CD8-positive, alpha-beta memory T cell (primary cell): ENCODE data around the gene CD4. TPM values are rescaled to one million over a fixed set of nuclear protein-coding genes. Genes with fewer than 3 reads are reported as not detected.
A peak's percentile ranks its signal among the peaks of the same experiment; 100 is the strongest.

Experiments
- CTCF ChIA-PET: fragments of 350-600 bp; sonication (Branson Sonifier 250); formaldehyde crosslinking; loops from one replicate; lab custom pipeline; 2021; ENCODE audit warnings: antibody characterized with exemption; lab: Charles Lee
- POLR2A ChIA-PET: fragments of 350-600 bp; sonication (Branson Sonifier 250); formaldehyde crosslinking; loops from one replicate; lab custom pipeline; 2021; ENCODE audit warnings: antibody characterized with exemption; lab: Charles Lee
- DNase-seq, 5 donors: peaks; one replicate each; pipeline versions ENCODE4 v3.0.0 to v3.0.0-alpha.2; 2020 to 2022; ENCODE audit warnings: mixed read lengths in 1 of 5
- H3K27ac ChIP-seq: one replicate; pipeline ENCODE4 v1.7.0; 2013; ENCODE audit warnings: low read depth, mild to moderate bottlenecking, low read length, moderate library complexity
- H3K27me3 ChIP-seq: 2 replicates; pipeline ENCODE4 v1.7.0; 2013; ENCODE audit warnings: low read length, mild to moderate bottlenecking; ENCODE audit not compliant: insufficient read depth, poor library complexity, severe bottlenecking
- H3K36me3 ChIP-seq: 2 replicates; pipeline ENCODE4 v1.7.0; 2013; ENCODE audit warnings: mild to moderate bottlenecking, low read length, moderate library complexity; ENCODE audit not compliant: insufficient read depth
- H3K4me1 ChIP-seq: 2 replicates; pipeline ENCODE4 v1.7.0; 2013; ENCODE audit warnings: mild to moderate bottlenecking, low read length, moderate library complexity; ENCODE audit not compliant: insufficient read depth
- H3K4me3 ChIP-seq: 2 replicates; pipeline ENCODE4 v1.7.0; 2013; ENCODE audit warnings: mild to moderate bottlenecking, low read length
- H3K9me3 ChIP-seq: 2 replicates; pipeline ENCODE4 v1.7.0; 2013; ENCODE audit warnings: mild to moderate bottlenecking, low read length
- H3K27ac Mint-ChIP-seq, 8 donors: one replicate each; pipeline ENCODE4 v1.8.0; 2020 to 2021; ENCODE audit warnings: mixed read lengths in 8 of 8, mild to moderate bottlenecking in 6 of 8, inconsistent platforms in 3 of 8, moderate library complexity in 3 of 8
- H3K27me3 Mint-ChIP-seq, 2 donors: one replicate each; pipeline ENCODE4 v1.8.0; 2020 to 2021; ENCODE audit warnings: mixed read lengths in 2 of 2, mild to moderate bottlenecking in 1 of 2, moderate library complexity in 1 of 2
- H3K36me3 Mint-ChIP-seq, 3 donors: one replicate each; pipeline ENCODE4 v1.8.0; 2020 to 2021; ENCODE audit warnings: mixed read lengths in 3 of 3, inconsistent platforms in 1 of 3, mild to moderate bottlenecking in 1 of 3
- H3K4me1 Mint-ChIP-seq, 3 donors: one replicate each; pipeline ENCODE4 v1.8.0; 2020 to 2021; ENCODE audit warnings: mixed read lengths in 3 of 3, inconsistent platforms in 1 of 3, mild to moderate bottlenecking in 1 of 3
- H3K4me3 Mint-ChIP-seq, 7 donors: one replicate each; pipeline ENCODE4 v1.8.0; 2020 to 2021; ENCODE audit warnings: mixed read lengths in 7 of 7, mild to moderate bottlenecking in 6 of 7, moderate library complexity in 4 of 7, inconsistent platforms in 2 of 7
- H3K9me3 Mint-ChIP-seq, 5 donors: one replicate each; pipeline ENCODE4 v1.8.0; 2020 to 2022; ENCODE audit warnings: mixed read lengths in 5 of 5, mild to moderate bottlenecking in 3 of 5, moderate library complexity in 2 of 5, inconsistent platforms in 1 of 5
- polyA plus RNA-seq: library from polyadenylated mRNA; unstranded; fragments of 300-500 nt; fragmentation: Illumina TruSeq; gene quantifications from one replicate; pipeline ENCODE4 v1.2.3, GENCODE V29; 2021
- total RNA-seq, 2 experiments: library from RNA; stranded (reverse); gene quantifications; one replicate each; pipeline ENCODE4 v1.2.3, GENCODE V29; 2021

The CD4 gene
- total and polyA plus RNA-seq, 3 experiments from 2014 or later = 0.30 to 1.8 (median 1.2) TPM

DNA sequence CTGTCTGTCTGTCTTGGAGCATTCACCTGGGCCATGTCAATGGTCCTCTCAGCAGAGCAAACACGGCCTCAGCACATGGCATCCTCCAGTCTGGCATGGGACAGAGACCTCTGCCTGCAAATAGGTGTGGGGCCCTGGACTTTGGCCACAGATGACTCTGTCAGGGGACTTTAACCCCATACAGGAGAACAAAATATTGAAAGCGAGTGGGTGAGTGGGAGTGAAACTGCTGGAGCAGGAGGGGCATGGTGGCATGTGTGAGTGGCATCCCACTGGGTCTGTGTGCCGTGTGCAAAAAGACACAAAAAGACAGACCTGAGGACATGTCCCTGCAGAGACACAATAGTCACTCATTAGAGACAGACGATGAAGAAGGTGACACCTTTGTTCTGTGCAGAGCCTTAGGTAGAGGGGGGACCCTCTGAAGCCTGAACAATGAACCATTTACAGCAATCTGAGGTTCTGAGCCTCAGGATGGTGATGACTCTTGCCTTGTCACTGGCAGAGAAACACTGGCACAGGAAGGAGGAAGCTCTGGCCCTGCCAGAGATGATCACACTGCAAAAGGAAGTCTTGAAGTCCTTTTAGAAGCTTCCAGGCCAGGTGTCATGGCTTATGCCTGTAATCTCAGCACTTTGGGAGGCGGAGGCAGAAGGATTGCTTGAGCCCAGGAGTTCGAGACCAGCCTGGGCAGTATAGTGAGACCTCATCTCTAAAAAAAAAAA, 9.5 kb upstream of the CD4 start:
- H3K27me3 Mint-ChIP-seq = peaks cover 0 to 3% of the 10 kb centered on the region in 2 donors
- Histone ChIP-seq H3K9me3 (no peaks in the 10 kb centered on the region), H3K4me1 (peaks cover 60% of the 10 kb centered on the region), H3K4me3 (no peak overlapping the region), H3K36me3 (no peaks in the 10 kb centered on the region), H3K27ac (no peak overlapping the region), H3K27me3 (no peaks in the 10 kb centered on the region)
- H3K9me3 Mint-ChIP-seq = no peaks in the 10 kb centered on the region
- no peak for DNase-seq
- H3K36me3 Mint-ChIP-seq = peaks cover 0 to 19% (median 1%) of the 10 kb centered on the region in 3 donors
- ChIA-PET POLR2A (interaction anchor here (1.6 kb wide), 1 partner anchor 26 kb away, joined by 6 read pairs; the partner anchor contains the start of gene MLF2), CTCF (interaction anchor here (1.2 to 11.0 kb wide), 6 partner anchors 12 to 45 kb away, joined by 4 to 162 read pairs (median 8); partner anchors contain the start of genes MLF2 and PTMS)
- peaks cover 28 to 34% (median 33%) of the 10 kb centered on the region in 3 donors for H3K4me1 Mint-ChIP-seq
- H3K27ac Mint-ChIP-seq = peak overlapping the region in 3 of 8 donors; percentile 28 to 47 (median 29)
- H3K4me3 Mint-ChIP-seq = peak overlapping the region in 1 of 7 donors; percentile 49

DNA sequence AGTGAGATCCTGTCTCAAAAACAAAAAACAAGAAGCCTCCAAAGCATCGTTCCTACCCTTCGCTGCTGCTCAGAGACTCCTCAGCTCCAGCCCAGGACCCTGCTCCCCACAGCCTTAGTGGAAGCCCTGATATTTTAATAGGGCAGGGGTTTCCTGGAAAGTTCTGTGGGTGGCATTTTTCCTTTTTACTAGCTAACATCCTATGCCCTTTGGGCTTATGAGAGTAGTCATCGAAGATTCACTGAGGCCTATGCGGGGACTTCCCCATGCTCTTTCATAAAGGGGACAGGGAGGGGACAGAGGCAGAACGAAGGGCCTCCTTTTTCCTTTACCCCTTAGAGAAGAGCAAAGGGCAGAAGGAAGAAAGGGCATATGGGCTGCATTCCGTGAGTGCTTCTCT, 8.8 kb upstream of the CD4 start:
- no peaks in the 10 kb centered on the region for H3K27me3 ChIP-seq
- no peaks in the 10 kb centered on the region for H3K9me3 ChIP-seq
- H3K4me3 ChIP-seq = no peak overlapping the region
- H3K27ac Mint-ChIP-seq = no peak overlapping the region
- ChIA-PET POLR2A (no interaction called here), CTCF (interaction anchor here (0.8 to 6.3 kb wide), 5 partner anchors 14 to 178 kb away, joined by 3 to 47 read pairs (median 4); partner anchors contain the start of genes MLF2 and PTMS)
- H3K4me3 Mint-ChIP-seq = peak overlapping the region in 1 of 7 donors; percentile 13
- peaks cover 21 to 27% (median 26%) of the 10 kb centered on the region in 3 donors for H3K4me1 Mint-ChIP-seq
- peaks cover 0 to 15% (median 0%) of the 10 kb centered on the region in 3 donors for H3K36me3 Mint-ChIP-seq
- H3K4me1 ChIP-seq = peaks cover 60% of the 10 kb centered on the region
- no peak for DNase-seq
- no peaks in the 10 kb centered on the region for H3K9me3 Mint-ChIP-seq
- no peaks in the 10 kb centered on the region for H3K36me3 ChIP-seq
- no peak overlapping the region for H3K27ac ChIP-seq
- peaks cover 0 to 3% of the 10 kb centered on the region in 2 donors for H3K27me3 Mint-ChIP-seq

DNA sequence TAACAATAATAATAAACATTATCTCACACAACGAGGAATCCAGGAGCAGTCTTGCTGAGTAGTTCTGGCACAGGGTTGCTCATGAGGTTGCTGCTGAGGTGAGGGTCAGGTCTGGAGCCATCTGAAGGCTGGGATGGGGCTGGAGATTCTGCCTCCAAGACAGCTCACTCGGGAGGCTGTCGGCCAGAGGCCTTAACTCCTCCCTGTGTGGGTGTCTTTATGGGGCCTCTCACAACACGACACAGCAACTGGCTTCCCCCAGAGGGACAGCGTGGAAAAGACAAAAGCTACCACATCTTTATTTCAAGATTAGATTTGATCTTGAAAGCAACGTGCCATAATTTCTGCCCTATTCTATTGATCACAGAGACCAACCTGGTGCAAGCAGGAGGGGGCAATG, 7.2 kb upstream of the CD4 start:
- Histone ChIP-seq H3K4me3 (no peak overlapping the region), H3K27ac (no peak overlapping the region), H3K4me1 (peaks cover 69% of the 10 kb centered on the region), H3K36me3 (no peaks in the 10 kb centered on the region), H3K9me3 (no peaks in the 10 kb centered on the region), H3K27me3 (no peaks in the 10 kb centered on the region)
- Mint-ChIP-seq H3K27me3 (peaks cover 0 to 3% of the 10 kb centered on the region in 2 donors), H3K4me1 (peaks cover 15 to 24% (median 23%) of the 10 kb centered on the region in 3 donors), H3K36me3 (peaks cover 0 to 8% (median 0%) of the 10 kb centered on the region in 3 donors), H3K27ac (no peak overlapping the region), H3K9me3 (no peaks in the 10 kb centered on the region), H3K4me3 (no peak overlapping the region)
- POLR2A ChIA-PET = no interaction called here
- no peak for DNase-seq
- CTCF ChIA-PET = interaction anchor here (0.8 to 6.3 kb wide), 3 partner anchors 10 to 28 kb away, joined by 3 to 47 read pairs (median 4); partner anchors contain the start of gene MLF2

DNA sequence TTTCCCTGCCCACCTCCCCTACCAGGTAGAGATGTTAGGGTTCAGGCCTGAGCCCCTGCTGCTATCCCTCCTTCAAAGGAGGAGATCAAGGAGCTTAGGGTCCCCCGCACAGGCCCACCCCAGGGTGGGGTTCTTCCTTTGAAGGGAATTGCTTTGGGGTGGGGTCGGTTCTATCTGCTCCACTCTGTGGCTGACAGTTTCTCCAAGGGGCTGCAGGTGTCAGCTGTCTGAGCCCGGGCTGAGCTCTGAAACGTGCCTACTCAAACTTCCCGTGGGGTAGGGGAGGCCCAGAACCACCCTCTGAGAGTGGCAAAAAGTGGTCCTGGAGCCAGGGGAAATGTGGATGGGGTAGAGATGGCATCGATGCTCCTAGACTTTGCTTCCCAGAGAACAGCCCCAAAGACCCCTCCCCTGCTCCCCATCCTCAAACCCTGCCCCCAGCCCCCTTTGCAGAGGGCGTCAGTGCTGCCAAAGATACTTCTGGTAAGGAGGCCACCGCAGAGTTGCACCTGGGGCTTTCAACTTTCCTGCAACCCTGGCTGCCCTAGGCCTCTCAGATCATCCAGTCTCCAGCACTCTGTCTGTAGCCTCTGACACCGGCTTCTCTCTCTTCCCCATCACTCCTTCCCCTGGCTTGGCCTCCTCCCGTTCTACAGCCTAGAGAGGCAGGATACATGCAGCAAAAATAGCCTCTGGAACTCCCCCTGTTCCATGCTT, 6.3 kb upstream of the CD4 start:
- Mint-ChIP-seq H3K4me1 (peaks cover 15 to 24% (median 21%) of the 10 kb centered on the region in 3 donors), H3K9me3 (no peaks in the 10 kb centered on the region), H3K36me3 (peaks cover 0 to 3% (median 0%) of the 10 kb centered on the region in 3 donors), H3K27me3 (peaks cover 0 to 3% of the 10 kb centered on the region in 2 donors), H3K27ac (peak overlapping the region in 4 of 8 donors; percentile 7 to 50 (median 26)), H3K4me3 (peak overlapping the region in 1 of 7 donors; percentile 82)
- Histone ChIP-seq H3K27me3 (no peaks in the 10 kb centered on the region), H3K36me3 (no peaks in the 10 kb centered on the region), H3K4me3 (no peak overlapping the region), H3K9me3 (no peaks in the 10 kb centered on the region), H3K4me1 (peaks cover 71% of the 10 kb centered on the region), H3K27ac (no peak overlapping the region)
- CTCF ChIA-PET = interaction anchor here (0.7 to 6.3 kb wide), 3 partner anchors 16 to 55 kb away, joined by 3 to 47 read pairs (median 3); partner anchors contain the start of gene MLF2
- no peak for DNase-seq
- POLR2A ChIA-PET = no interaction called here

DNA sequence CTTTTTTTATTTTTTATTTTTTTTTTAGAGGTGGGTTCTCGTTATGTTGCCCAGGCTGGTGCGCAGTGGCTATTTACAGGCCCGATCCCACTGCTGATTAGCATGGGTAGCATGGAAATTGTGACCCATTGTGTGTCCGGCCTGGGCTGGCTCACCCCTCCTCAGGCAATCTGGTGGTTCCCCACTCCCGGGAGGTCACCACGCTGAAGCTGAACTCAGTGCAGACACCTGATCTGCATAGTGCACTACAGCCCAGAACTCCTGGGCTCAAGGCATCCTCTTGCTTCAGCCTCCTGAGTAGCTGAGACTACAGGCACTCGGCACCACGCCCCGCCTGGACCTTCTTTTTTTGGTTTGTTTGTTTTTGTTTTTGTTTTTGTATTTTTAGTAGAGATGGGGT, 5.5 kb upstream of the CD4 start:
- Mint-ChIP-seq H3K27me3 (peaks cover 0 to 3% of the 10 kb centered on the region in 2 donors), H3K27ac (peak overlapping the region in 1 of 8 donors; percentile 33), H3K4me1 (peaks cover 10 to 16% (median 13%) of the 10 kb centered on the region in 3 donors), H3K36me3 (peaks cover 0 to under 1% (median 0%) of the 10 kb centered on the region in 3 donors), H3K4me3 (no peak overlapping the region), H3K9me3 (no peaks in the 10 kb centered on the region)
- Histone ChIP-seq H3K4me1 (peaks cover 69% of the 10 kb centered on the region), H3K4me3 (no peak overlapping the region), H3K27me3 (no peaks in the 10 kb centered on the region), H3K27ac (no peak overlapping the region), H3K9me3 (no peaks in the 10 kb centered on the region), H3K36me3 (no peaks in the 10 kb centered on the region)
- ChIA-PET CTCF (interaction anchor here (6.3 kb wide), 1 partner anchor 30 kb away, joined by 47 read pairs; the partner anchor contains the start of gene MLF2), POLR2A (no interaction called here)
- DNase-seq = peak in 1 of 5 donors; percentile 3

DNA sequence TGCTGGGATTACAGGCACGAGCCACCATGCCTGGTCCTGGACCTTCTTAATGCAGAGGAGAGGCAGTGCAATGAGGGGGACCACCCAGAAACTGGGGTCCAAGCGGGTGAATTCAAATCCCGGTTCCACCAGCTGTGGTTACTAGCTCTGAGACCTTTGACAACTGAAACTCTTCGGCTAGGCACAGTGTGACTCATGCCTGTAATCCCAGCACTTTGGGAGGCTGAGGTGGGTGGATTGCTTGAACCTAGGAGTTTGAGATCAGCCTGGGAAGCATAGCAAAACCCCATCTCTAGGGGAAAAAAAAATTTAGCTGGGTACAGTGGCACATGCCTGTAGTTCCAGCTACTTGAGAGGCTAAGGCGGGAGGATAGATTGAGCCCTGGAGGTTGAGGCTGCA, 5.0 kb upstream of the CD4 start:
- H3K36me3 Mint-ChIP-seq = no peaks in the 10 kb centered on the region
- Histone ChIP-seq H3K27me3 (no peaks in the 10 kb centered on the region), H3K4me1 (peaks cover 68% of the 10 kb centered on the region), H3K36me3 (no peaks in the 10 kb centered on the region), H3K27ac (no peak overlapping the region), H3K9me3 (no peaks in the 10 kb centered on the region), H3K4me3 (no peak overlapping the region)
- no peak overlapping the region for H3K4me3 Mint-ChIP-seq
- ChIA-PET POLR2A (no interaction called here), CTCF (interaction anchor here (6.3 kb wide), 1 partner anchor 31 kb away, joined by 47 read pairs; the partner anchor contains the start of gene MLF2)
- DNase-seq = peak in 1 of 5 donors; percentile 10
- H3K27ac Mint-ChIP-seq = no peak overlapping the region
- no peaks in the 10 kb centered on the region for H3K9me3 Mint-ChIP-seq
- H3K27me3 Mint-ChIP-seq = peaks cover 0 to 3% of the 10 kb centered on the region in 2 donors
- peaks cover 6 to 11% (median 10%) of the 10 kb centered on the region in 3 donors for H3K4me1 Mint-ChIP-seq

DNA sequence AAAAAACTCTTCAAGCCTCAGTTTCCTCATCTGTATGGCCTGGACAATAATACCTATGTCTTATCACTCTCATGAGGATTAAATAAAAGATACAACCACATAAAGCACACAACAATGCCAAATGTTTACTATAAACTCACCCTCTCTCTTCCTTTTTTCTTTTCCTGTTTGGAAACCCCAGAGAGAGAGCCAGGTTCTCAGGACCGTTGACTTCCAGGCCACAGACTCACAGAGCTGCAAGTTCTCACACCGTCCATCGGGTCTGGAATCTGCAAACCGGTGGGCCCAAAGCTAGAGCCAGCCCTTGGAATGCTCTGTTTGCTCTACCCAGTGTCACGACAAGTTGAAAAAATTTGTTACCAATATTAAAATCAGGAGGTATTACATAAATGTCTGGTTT, 4.6 kb upstream of the CD4 start:
- no peak overlapping the region for H3K4me3 ChIP-seq
- Mint-ChIP-seq H3K4me3 (no peak overlapping the region), H3K36me3 (no peaks in the 10 kb centered on the region), H3K9me3 (no peaks in the 10 kb centered on the region), H3K27me3 (peaks cover 0 to under 1% of the 10 kb centered on the region in 2 donors), H3K27ac (no peak overlapping the region), H3K4me1 (peaks cover 6 to 11% (median 10%) of the 10 kb centered on the region in 3 donors)
- ChIA-PET POLR2A (no interaction called here), CTCF (interaction anchor here (6.3 kb wide), 1 partner anchor 31 kb away, joined by 47 read pairs; the partner anchor contains the start of gene MLF2)
- peak in 1 of 5 donors; percentile 6 for DNase-seq
- H3K4me1 ChIP-seq = peaks cover 68% of the 10 kb centered on the region
- H3K27me3 ChIP-seq = no peaks in the 10 kb centered on the region
- H3K36me3 ChIP-seq = no peaks in the 10 kb centered on the region
- H3K27ac ChIP-seq = no peak overlapping the region
- H3K9me3 ChIP-seq = no peaks in the 10 kb centered on the region
